Embryonic facial prominence (tissue), 1 donor: ENCODE measurements around the gene DGKG.

Experiments used
- DNase-seq: peaks from one replicate; pipeline ENCODE4 v3.0.0-alpha.2; 2016; ENCODE audit errors: extremely low spot score

Gene DGKG

GRCh38 chr3:186210852-186211500 lies 151.1 kb downstream of the DGKG start:
- no peak for DNase-seq

- DNase-seq: peak; percentile 69
Measured at GRCh38 chr3:186209810-186210752, 152.0 kb downstream of the DGKG start.

- DNase-seq: no peak
Measured at GRCh38 chr3:186208296-186208989, 153.6 kb downstream of the DGKG start.

GRCh38 chr3:186207515-186207914 lies 154.5 kb downstream of the DGKG start:
- no peak for DNase-seq

- DNase-seq: no peak
Measured at GRCh38 chr3:186200726-186201125, 161.3 kb downstream of the DGKG start.

- no peak for DNase-seq
Measured at GRCh38 chr3:186198442-186198841, 163.6 kb downstream of the DGKG start.

GRCh38 chr3:186194451-186194811 lies 167.6 kb downstream of the DGKG start:
- DNase-seq: no peak

GRCh38 chr3:186193534-186194450 lies 168.2 kb downstream of the DGKG start:
- no peak for DNase-seq

GRCh38 chr3:186192823-186193222 lies 169.2 kb downstream of the DGKG start:
- no peak for DNase-seq

GRCh38 chr3:186189492-186189891 lies 172.5 kb downstream of the DGKG start:
- no peak for DNase-seq

- DNase-seq: no peak
Measured at GRCh38 chr3:186187401-186188275, 174.4 kb downstream of the DGKG start.

- DNase-seq: no peak
Measured at GRCh38 chr3:186185194-186185787, 176.7 kb downstream of the DGKG start.

GRCh38 chr3:186184021-186184420 lies 178.0 kb downstream of the DGKG start:
- DNase-seq: no peak

- no peak for DNase-seq
Measured at GRCh38 chr3:186182850-186183249, 179.2 kb downstream of the DGKG start.

GRCh38 chr3:186181901-186182300 lies 180.1 kb downstream of the DGKG start:
- no peak for DNase-seq

- no peak for DNase-seq
Measured at GRCh38 chr3:186180891-186181481, 181.0 kb downstream of the DGKG start.

- no peak for DNase-seq
Measured at GRCh38 chr3:186180151-186180550, 181.9 kb downstream of the DGKG start.

GRCh38 chr3:186178412-186178811 lies 183.6 kb downstream of the DGKG start:
- DNase-seq: no peak

- DNase-seq: no peak
Measured at GRCh38 chr3:186176373-186176990, 185.6 kb downstream of the DGKG start.
